A673 (cell line): ENCODE measurements around the gene PMPCA.

Experiments
- EZH2 ChIP-seq: fragments of 200-600 bp; sonication (generic); IDR thresholded peaks from 2 replicates; pipeline ENCODE4 v1.6.1; 2017; ENCODE audit warnings: borderline replicate concordance, low read depth, mild to moderate bottlenecking, mixed read lengths, antibody characterized with exemption, low read length; ENCODE audit not compliant: poor library complexity, severe bottlenecking
- TF ChIP-seq, protein P1 (sequence below): fragments of 300-800, 200-600 bp; sonication (generic); conservative IDR thresholded peaks from 2 replicates; pipeline ENCODE4 v1.5.1; 2017; ENCODE audit warnings: low read depth, mild to moderate bottlenecking, antibody characterized with exemption, low read length, moderate library complexity, mixed read lengths

DNA sequence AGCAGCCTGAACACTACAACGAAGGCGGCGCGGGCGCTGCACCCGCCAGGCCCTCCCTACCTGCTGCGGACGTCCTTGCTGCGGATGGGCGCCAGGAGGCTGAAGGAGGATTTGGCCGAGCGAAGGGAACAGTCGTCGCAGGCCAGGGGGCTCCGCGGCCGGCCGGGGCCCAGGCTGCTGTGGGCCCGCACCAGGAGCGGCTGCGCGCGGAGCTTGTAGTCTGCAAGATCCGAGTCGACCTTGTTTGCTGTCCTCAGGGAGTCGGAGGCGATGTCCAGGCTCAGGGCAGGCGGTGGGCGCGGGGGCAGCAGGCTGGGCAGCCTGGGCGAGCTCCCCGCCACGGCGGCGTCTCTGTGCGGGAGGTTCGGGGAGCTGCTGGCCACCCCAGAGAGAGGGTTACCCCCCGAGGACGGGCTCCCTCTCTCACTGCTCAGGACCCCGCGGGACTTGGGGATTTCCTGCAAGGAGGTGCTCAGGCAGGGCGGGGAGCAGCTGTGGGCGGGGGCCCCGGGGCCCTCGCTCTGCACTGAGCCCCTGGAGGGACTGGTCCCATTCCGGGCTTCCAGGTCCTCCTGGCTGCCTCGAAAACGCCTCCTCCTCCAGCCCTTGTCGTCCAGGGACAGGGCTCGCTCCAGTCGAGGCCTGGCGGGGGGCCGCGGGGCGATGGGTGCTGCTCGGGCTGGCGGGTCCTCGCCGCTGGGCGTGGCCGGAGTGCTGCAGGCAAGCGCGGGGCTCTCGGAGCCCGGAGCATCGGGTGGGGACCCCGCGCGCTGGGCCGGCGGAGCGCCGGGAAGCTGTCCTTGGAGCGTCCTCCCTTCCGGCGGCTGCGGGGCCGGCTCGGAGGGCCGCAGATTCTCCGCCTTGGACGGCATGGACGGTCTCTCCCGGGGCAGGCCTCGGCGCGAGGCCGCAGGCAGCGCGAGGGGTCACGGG lies 28.4 kb downstream of the PMPCA start:
- TF ChIP-seq EZH2: no peak
- TF ChIP-seq, protein P1, sequence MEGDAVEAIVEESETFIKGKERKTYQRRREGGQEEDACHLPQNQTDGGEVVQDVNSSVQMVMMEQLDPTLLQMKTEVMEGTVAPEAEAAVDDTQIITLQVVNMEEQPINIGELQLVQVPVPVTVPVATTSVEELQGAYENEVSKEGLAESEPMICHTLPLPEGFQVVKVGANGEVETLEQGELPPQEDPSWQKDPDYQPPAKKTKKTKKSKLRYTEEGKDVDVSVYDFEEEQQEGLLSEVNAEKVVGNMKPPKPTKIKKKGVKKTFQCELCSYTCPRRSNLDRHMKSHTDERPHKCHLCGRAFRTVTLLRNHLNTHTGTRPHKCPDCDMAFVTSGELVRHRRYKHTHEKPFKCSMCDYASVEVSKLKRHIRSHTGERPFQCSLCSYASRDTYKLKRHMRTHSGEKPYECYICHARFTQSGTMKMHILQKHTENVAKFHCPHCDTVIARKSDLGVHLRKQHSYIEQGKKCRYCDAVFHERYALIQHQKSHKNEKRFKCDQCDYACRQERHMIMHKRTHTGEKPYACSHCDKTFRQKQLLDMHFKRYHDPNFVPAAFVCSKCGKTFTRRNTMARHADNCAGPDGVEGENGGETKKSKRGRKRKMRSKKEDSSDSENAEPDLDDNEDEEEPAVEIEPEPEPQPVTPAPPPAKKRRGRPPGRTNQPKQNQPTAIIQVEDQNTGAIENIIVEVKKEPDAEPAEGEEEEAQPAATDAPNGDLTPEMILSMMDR: no peak
